Gastroesophageal sphincter (tissue), 4 donors: ENCODE measurements around the gene GPX1. TPM values are rescaled to one million over a fixed set of nuclear protein-coding genes. Genes with fewer than 3 reads are reported as not detected.

ENCODE experiments used
- ATAC-seq: fragments of 150-250 bp; one replicate; pipeline ENCODE4 v1.9.1; 2016; ENCODE audit warnings: mild to moderate bottlenecking, moderate library complexity
- H3K27ac ChIP-seq, 4 donors: fragments of 200-600 bp; sonication (generic) in 3 of 4; 1 replicate in 3 of 4; 2 replicates in 1 of 4; pipeline ENCODE4 v1.5.1; 2016 to 2019
- H3K27me3 ChIP-seq: fragments of 200-600 bp; sonication (generic); one replicate; pipeline ENCODE4 v1.5.1; 2019
- H3K36me3 ChIP-seq, 2 donors: fragments of 200-600 bp; sonication (generic); one replicate each; pipeline ENCODE4 v1.5.1; 2019; ENCODE audit warnings: control low read depth in 1 of 2
- H3K4me1 ChIP-seq, 3 donors: fragments of 200-600 bp; sonication (generic); 1 replicate in 2 of 3; 2 replicates in 1 of 3; pipeline ENCODE4 v1.5.1; 2016 to 2019; ENCODE audit warnings: control low read depth in 2 of 3
- H3K4me3 ChIP-seq, 2 donors: fragments of 200-600 bp; sonication (generic); one replicate each; pipeline ENCODE4 v1.5.1; 2019; ENCODE audit warnings: mild to moderate bottlenecking in 1 of 2, moderate library complexity in 1 of 2
- H3K9me3 ChIP-seq, 3 donors: fragments of 200-600 bp; sonication (generic); one replicate each; pipeline ENCODE4 v1.5.1; 2017 to 2019; ENCODE audit warnings: control low read depth in 2 of 3
- CTCF ChIP-seq, 4 experiments: fragments of 200-600 bp in 2 of 4; fragments of 450-650 bp in 2 of 4; sonication (generic) in 1 of 4; IDR thresholded peaks; one replicate each; pipeline ENCODE4 v1.5.1; 2017 to 2019; ENCODE audit warnings: antibody characterized with exemption in 4 of 4, mild to moderate bottlenecking in 2 of 4, moderate library complexity in 2 of 4
- EP300 ChIP-seq: sonication (generic); formaldehyde crosslinking; IDR thresholded peaks from one replicate; pipeline ENCODE4 v1.6.1; 2017; ENCODE audit warnings: antibody characterized with exemption, mild to moderate bottlenecking
- POLR2A ChIP-seq, 2 donors: fragments of 450-650 bp; IDR thresholded peaks; one replicate each; pipeline ENCODE4 v1.6.1; 2017; ENCODE audit warnings: antibody characterized with exemption in 2 of 2, mild to moderate bottlenecking in 2 of 2, moderate library complexity in 1 of 2
- POLR2AphosphoS5 ChIP-seq: sonication (generic); formaldehyde crosslinking; IDR thresholded peaks from one replicate; pipeline ENCODE4 v1.6.1; 2017; ENCODE audit warnings: antibody characterized with exemption
- WGBS, 2 donors: methylation state at CpG; one replicate each; pipeline ENCODE4 v1.1.5; 2018; ENCODE audit warnings: low coverage in 1 of 2; 5-methylcytosine and 5-hydroxymethylcytosine counted together
- total RNA-seq, 4 donors: library from RNA; depleted of rRNA; stranded (reverse); fragments of >200 nt; gene quantifications; one replicate each; pipeline ENCODE4 v1.1.0, GENCODE V29; 2016

GPX1 gene
- total RNA-seq, 4 donors from 2014 or later: 129 to 285 (median 209) TPM

- 86 to 100% methylated on average over 1 of the region's 1 CpG for WGBS, 2 donors
- Histone ChIP-seq H3K27ac (no peak overlapping the region), H3K36me3 (peaks cover 0 to 99% of the 10 kb centered on the region in 2 donors), H3K9me3 (no peaks in the 10 kb centered on the region), H3K27me3 (no peaks in the 10 kb centered on the region), H3K4me3 (no peak overlapping the region), H3K4me1 (no peaks in the 10 kb centered on the region)
- no peak for TF ChIP-seq POLR2AphosphoS5
- TF ChIP-seq EP300: no peak
- no peak for TF ChIP-seq POLR2A (IDR thresholded peaks at IDR 0.05)
- no peak for TF ChIP-seq CTCF (IDR thresholded peaks at IDR 0.05)
- ATAC-seq: no peak
Observed at GRCh38 chr3:49313896-49314688, 44.1 kb downstream of the GPX1 start.

GRCh38 chr3:49311283-49311682 is 46.9 kb downstream of the GPX1 start:
- no peak for ATAC-seq
- no peaks in the 10 kb centered on the region for H3K9me3 ChIP-seq
- no peaks in the 10 kb centered on the region for H3K4me1 ChIP-seq
- H3K36me3 ChIP-seq: peaks cover 0 to 99% of the 10 kb centered on the region in 2 donors
- no peak for TF ChIP-seq POLR2AphosphoS5
- TF ChIP-seq CTCF (IDR thresholded peaks at IDR 0.05): no peak
- no peak for TF ChIP-seq EP300
- TF ChIP-seq POLR2A (IDR thresholded peaks at IDR 0.05): no peak
- H3K27me3 ChIP-seq: no peaks in the 10 kb centered on the region
- H3K27ac ChIP-seq: no peak overlapping the region
- WGBS, 2 donors: 86 to 90% methylated on average over 2 to 3 of the region's 3 CpGs
- H3K4me3 ChIP-seq: no peak overlapping the region

GRCh38 chr3:49310677-49311076 is 47.5 kb downstream of the GPX1 start:
- no peak for ATAC-seq
- 60 to 100% methylated on average over 1 of the region's 1 CpG for WGBS, 2 donors
- TF ChIP-seq POLR2AphosphoS5: no peak
- no peak for TF ChIP-seq EP300
- TF ChIP-seq CTCF (IDR thresholded peaks at IDR 0.05): no peak
- no peak for TF ChIP-seq POLR2A (IDR thresholded peaks at IDR 0.05)

More at GRCh38 chr3:49310677-49311076, 47.5 kb downstream of the GPX1 start:
- peaks cover 0 to 99% of the 10 kb centered on the region in 2 donors for H3K36me3 ChIP-seq
- H3K4me3 ChIP-seq: no peak overlapping the region
- no peaks in the 10 kb centered on the region for H3K4me1 ChIP-seq
- no peaks in the 10 kb centered on the region for H3K27me3 ChIP-seq
- no peak overlapping the region for H3K27ac ChIP-seq
- H3K9me3 ChIP-seq: no peaks in the 10 kb centered on the region

Other genes with a start within 250 kb of the GPX1 start
- gene USP19, start 237.5 kb downstream of the GPX1 start, total RNA-seq: 100 to 1,000 TPM in 1 of 4 donors, 10 to 100 TPM in 3; 53.4 to 114 (median 76.4) TPM
- gene LAMB2, start 225.3 kb downstream of the GPX1 start, total RNA-seq: 100 to 1,000 TPM; 578 to 980 (median 645) TPM
- 10 to 100 TPM; 15.6 to 31.2 (median 25.3) TPM for gene CCDC71, start 192.0 kb downstream of the GPX1 start, total RNA-seq
- gene KLHDC8B, start 186.8 kb downstream of the GPX1 start, total RNA-seq: 100 to 1,000 TPM in 3 of 4 donors, 10 to 100 TPM in 1; 39.8 to 126 (median 114) TPM
- 10 to 100 TPM in 1 of 4 donors, 1 to 10 TPM in 3; 3.5 to 14.9 (median 4.2) TPM for gene C3orf62, start 81.1 kb downstream of the GPX1 start, total RNA-seq
- gene USP4, start 18.3 kb downstream of the GPX1 start, total RNA-seq: 10 to 100 TPM; 15.8 to 36.9 (median 29.8) TPM
- gene RHOA, start 53.6 kb upstream of the GPX1 start, total RNA-seq: 100 to 1,000 TPM; 401 to 524 (median 476) TPM
- gene TCTA, start 54.1 kb upstream of the GPX1 start, total RNA-seq: 10 to 100 TPM; 18.6 to 32.1 (median 25.6) TPM
- 10 to 100 TPM in 1 of 4 donors, 1 to 10 TPM in 2, under 1 TPM in 1; 0.32 to 11.4 (median 7.6) TPM for gene AMT, start 64.1 kb upstream of the GPX1 start, total RNA-seq
- 10 to 100 TPM in 1 of 4 donors, 1 to 10 TPM in 3; 3.6 to 11.1 (median 7.5) TPM for gene NICN1, start 71.0 kb upstream of the GPX1 start, total RNA-seq
- gene DAG1, start 111.9 kb upstream of the GPX1 start, total RNA-seq: 100 to 1,000 TPM in 3 of 4 donors, 10 to 100 TPM in 1; 74.2 to 195 (median 123) TPM
- gene BSN, start 196.1 kb upstream of the GPX1 start, total RNA-seq: under 1 TPM; 0.37 to 0.81 (median 0.73) TPM